ENCODE measurements around the gene ERCC8. TPM values are rescaled to one million over a fixed set of nuclear protein-coding genes. Genes with fewer than 3 reads are reported as not detected.

Gene ERCC8
- polyA plus RNA-seq, 1 donor from 2014 or later = 48.0 TPM

DNA sequence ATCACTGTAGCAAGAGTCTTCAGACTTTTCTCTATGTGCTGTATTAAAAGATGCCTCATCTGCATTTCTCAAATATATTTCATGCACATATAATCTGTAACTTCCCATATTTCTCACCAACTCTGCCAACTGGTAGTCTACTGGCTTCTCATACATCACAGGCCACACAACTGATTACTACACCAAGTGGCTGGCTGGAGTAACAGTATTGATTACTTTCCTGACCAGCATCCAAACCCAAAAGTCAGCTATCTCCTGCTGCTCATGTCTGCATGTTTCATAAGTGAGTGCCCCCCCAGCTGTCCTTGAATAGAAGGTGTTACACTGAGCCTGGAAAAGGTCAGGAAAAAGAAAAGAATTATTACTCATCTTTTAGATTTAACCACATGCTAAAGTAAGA, 17.4 kb downstream of the ERCC8 start:
- Histone ChIP-seq H3F3A (ENCODE audit: insufficient read depth, low read length, poor library complexity, severe bottlenecking) (no peaks in the 10 kb centered on the region), H2AFZ (ENCODE audit: low read depth, low read length) (no peak overlapping the region), H4K20me1 (ENCODE audit: insufficient read depth) (no peaks in the 10 kb centered on the region), H3K4me3 (ENCODE audit: low read length) (no peak overlapping the region), H3K36me3 (ENCODE audit: insufficient read depth, low read length) (no peaks in the 10 kb centered on the region), H3K79me2 (replicated peaks; ENCODE audit: insufficient read depth, low read length) (no peaks in the 10 kb centered on the region), H3K9me3 (ENCODE audit: low read length) (no peaks in the 10 kb centered on the region), H3K27me3 (ENCODE audit: insufficient read depth, low read depth, low read length) (no peaks in the 10 kb centered on the region), H3K9me2 (ENCODE audit: insufficient read depth, low read length) (no peaks in the 10 kb centered on the region), H3K27ac (ENCODE audit: low read length) (no peak overlapping the region), H3K4me2 (ENCODE audit: low read length) (no peak overlapping the region), H3K9ac (ENCODE audit: low read length) (no peak overlapping the region)
- TF ChIP-seq, protein P1, sequence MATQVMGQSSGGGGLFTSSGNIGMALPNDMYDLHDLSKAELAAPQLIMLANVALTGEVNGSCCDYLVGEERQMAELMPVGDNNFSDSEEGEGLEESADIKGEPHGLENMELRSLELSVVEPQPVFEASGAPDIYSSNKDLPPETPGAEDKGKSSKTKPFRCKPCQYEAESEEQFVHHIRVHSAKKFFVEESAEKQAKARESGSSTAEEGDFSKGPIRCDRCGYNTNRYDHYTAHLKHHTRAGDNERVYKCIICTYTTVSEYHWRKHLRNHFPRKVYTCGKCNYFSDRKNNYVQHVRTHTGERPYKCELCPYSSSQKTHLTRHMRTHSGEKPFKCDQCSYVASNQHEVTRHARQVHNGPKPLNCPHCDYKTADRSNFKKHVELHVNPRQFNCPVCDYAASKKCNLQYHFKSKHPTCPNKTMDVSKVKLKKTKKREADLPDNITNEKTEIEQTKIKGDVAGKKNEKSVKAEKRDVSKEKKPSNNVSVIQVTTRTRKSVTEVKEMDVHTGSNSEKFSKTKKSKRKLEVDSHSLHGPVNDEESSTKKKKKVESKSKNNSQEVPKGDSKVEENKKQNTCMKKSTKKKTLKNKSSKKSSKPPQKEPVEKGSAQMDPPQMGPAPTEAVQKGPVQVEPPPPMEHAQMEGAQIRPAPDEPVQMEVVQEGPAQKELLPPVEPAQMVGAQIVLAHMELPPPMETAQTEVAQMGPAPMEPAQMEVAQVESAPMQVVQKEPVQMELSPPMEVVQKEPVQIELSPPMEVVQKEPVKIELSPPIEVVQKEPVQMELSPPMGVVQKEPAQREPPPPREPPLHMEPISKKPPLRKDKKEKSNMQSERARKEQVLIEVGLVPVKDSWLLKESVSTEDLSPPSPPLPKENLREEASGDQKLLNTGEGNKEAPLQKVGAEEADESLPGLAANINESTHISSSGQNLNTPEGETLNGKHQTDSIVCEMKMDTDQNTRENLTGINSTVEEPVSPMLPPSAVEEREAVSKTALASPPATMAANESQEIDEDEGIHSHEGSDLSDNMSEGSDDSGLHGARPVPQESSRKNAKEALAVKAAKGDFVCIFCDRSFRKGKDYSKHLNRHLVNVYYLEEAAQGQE (IDR thresholded peaks at IDR 0.05; ENCODE audit: borderline replicate concordance) = no peak

DNA sequence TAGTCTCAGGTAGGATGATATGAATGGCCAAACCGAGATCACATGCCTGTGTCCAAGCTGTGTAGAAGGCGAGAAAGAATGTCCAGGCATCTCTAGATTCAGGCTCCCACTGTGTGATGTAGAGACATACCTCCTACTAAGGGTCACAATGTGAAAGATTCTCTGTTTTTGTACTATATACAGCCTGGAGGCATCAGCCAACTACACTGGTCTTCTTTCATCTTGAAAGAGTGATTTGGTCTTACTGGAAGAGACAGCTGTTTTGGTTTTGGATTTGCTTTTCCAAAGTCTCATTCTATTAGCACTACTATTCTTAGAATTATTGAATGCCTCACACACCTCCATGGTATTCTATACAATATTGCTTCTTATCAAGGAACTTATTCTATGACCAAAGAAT, 26.4 kb downstream of the ERCC8 start:
- no peaks in the 10 kb centered on the region for H3K9me3 ChIP-seq (ENCODE audit: low read length)
- no peaks in the 10 kb centered on the region for H4K20me1 ChIP-seq (ENCODE audit: insufficient read depth)
- no peaks in the 10 kb centered on the region for H3K9me2 ChIP-seq (ENCODE audit: insufficient read depth, low read length)
- H3F3A ChIP-seq (ENCODE audit: insufficient read depth, low read length, poor library complexity, severe bottlenecking) = no peaks in the 10 kb centered on the region
- H3K9ac ChIP-seq (ENCODE audit: low read length) = no peak overlapping the region
- H3K27ac ChIP-seq (ENCODE audit: low read length) = no peak overlapping the region
- no peak for TF ChIP-seq POLR2AphosphoS5 (IDR thresholded peaks at IDR 0.05)
- H2AFZ ChIP-seq (ENCODE audit: low read depth, low read length) = no peak overlapping the region
- no peak overlapping the region for H3K4me2 ChIP-seq (ENCODE audit: low read length)
- peaks cover 3% of the 10 kb centered on the region for H3K36me3 ChIP-seq (ENCODE audit: insufficient read depth, low read length)
- H3K27me3 ChIP-seq (ENCODE audit: insufficient read depth, low read depth, low read length) = no peaks in the 10 kb centered on the region
- no peak overlapping the region for H3K4me3 ChIP-seq (ENCODE audit: low read length)
- no peaks in the 10 kb centered on the region for H3K79me2 ChIP-seq (replicated peaks; ENCODE audit: insufficient read depth, low read length)

DNA sequence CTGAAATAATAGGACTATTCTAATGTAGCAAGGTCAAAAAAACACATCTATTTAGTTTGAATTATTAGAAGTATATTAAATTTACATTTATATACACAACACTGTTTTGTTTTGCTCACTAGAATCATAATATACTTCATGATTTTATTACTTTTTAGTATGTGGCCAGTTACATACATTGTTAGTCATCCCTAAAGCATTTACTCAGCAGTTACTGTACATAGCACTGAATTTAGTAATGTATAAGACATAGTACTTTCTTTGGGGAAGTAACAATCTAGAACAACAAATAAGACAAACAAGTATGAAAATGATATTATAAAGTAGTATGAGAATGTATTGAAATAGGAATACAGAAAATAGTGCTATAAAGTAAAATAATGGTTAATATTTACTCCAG, 28.2 kb downstream of the ERCC8 start:
- Histone ChIP-seq H3K9ac (ENCODE audit: low read length) (no peak overlapping the region), H3K27ac (ENCODE audit: low read length) (no peak overlapping the region), H3K4me3 (ENCODE audit: low read length) (no peak overlapping the region), H3K4me2 (ENCODE audit: low read length) (no peak overlapping the region), H3K36me3 (ENCODE audit: insufficient read depth, low read length) (peaks cover 3% of the 10 kb centered on the region), H4K20me1 (ENCODE audit: insufficient read depth) (no peaks in the 10 kb centered on the region), H3K9me2 (ENCODE audit: insufficient read depth, low read length) (no peaks in the 10 kb centered on the region), H3K9me3 (ENCODE audit: low read length) (no peaks in the 10 kb centered on the region), H2AFZ (ENCODE audit: low read depth, low read length) (no peak overlapping the region), H3K79me2 (replicated peaks; ENCODE audit: insufficient read depth, low read length) (no peaks in the 10 kb centered on the region), H3K27me3 (ENCODE audit: insufficient read depth, low read depth, low read length) (no peaks in the 10 kb centered on the region), H3F3A (ENCODE audit: insufficient read depth, low read length, poor library complexity, severe bottlenecking) (no peaks in the 10 kb centered on the region)
- TF ChIP-seq MXI1 (conservative IDR thresholded peaks at IDR 0.05; ENCODE audit: poor library complexity, severe bottlenecking) (no peak), EP300 (conservative IDR thresholded peaks at IDR 0.05; ENCODE audit: poor library complexity, severe bottlenecking) (no peak), POLR2AphosphoS5 (IDR thresholded peaks at IDR 0.05) (no peak), SMC3 (conservative IDR thresholded peaks at IDR 0.05; ENCODE audit: poor library complexity) (no peak)
- TF ChIP-seq, protein P2, sequence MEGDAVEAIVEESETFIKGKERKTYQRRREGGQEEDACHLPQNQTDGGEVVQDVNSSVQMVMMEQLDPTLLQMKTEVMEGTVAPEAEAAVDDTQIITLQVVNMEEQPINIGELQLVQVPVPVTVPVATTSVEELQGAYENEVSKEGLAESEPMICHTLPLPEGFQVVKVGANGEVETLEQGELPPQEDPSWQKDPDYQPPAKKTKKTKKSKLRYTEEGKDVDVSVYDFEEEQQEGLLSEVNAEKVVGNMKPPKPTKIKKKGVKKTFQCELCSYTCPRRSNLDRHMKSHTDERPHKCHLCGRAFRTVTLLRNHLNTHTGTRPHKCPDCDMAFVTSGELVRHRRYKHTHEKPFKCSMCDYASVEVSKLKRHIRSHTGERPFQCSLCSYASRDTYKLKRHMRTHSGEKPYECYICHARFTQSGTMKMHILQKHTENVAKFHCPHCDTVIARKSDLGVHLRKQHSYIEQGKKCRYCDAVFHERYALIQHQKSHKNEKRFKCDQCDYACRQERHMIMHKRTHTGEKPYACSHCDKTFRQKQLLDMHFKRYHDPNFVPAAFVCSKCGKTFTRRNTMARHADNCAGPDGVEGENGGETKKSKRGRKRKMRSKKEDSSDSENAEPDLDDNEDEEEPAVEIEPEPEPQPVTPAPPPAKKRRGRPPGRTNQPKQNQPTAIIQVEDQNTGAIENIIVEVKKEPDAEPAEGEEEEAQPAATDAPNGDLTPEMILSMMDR (IDR thresholded peaks at IDR 0.05; ENCODE audit: poor library complexity, severe bottlenecking) = no peak

Data from neural cell (in vitro differentiated cells).